CD4-positive, alpha-beta T cell treated with Interleukin-2 at 100 ng/mL for 4 hours (primary cell): ENCODE measurements around the gene NACC2.

Experiments
- DNase-seq: peaks from one replicate; pipeline ENCODE4 v3.0.0-alpha.2; 2020; ENCODE audit warnings: low spot score

NACC2 gene

DNA sequence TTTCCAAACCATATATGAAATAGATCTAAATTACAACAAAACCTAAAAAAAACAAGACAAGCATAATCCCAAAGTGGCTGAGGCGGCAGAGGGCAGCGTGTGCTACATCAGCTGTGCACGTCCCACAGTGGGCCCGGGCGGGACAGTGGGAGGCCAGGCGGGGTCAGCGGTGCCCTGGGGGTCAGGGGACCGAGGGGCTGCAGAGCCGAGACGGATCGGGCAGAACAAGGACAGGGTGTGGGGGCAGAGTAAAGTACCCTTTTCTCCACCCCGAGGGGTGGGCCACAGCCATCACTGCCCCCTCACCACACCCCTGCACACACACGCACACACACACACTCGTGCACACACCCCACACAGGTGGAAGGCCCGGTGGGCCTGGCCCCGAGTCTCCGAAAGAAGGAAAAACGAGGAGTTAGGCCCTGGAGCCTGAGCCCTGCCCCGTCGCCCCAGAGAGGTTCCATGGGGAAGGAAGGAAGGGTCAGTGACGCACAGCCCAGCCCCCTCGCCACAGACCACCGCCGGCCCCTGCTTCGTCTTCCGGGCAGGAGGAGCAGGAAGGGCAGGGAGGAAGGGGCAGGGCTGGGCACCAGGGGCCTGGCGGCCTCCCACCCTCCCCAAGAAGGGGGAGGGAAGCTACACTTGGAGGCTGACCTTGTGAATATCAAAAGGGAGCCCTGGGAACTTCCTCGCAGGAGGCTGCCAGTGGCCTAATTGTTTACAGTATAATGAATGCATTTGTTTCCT, 84.3 kb downstream of the NACC2 start:
- no peak for DNase-seq

DNA sequence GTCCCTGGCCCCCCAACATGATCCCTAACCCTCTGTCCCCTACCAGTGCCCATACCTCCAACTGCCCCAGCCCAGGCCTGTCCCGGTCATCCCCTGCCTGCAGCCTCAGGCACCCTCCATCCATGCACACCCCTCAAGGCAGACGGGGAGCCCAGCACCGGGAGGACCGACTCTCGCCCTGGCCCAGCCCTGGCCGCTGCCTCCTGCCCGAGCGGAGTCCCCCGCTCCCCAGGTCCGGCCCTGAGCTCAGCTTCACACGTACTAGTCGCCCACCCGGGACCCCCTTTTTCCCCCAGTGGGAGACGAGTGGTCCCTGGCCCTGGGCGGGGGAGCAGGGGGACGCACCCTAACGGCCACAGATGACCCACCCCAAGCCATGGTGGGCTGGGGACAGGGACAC, 84.9 kb downstream of the NACC2 start:
- DNase-seq, result no peak

DNA sequence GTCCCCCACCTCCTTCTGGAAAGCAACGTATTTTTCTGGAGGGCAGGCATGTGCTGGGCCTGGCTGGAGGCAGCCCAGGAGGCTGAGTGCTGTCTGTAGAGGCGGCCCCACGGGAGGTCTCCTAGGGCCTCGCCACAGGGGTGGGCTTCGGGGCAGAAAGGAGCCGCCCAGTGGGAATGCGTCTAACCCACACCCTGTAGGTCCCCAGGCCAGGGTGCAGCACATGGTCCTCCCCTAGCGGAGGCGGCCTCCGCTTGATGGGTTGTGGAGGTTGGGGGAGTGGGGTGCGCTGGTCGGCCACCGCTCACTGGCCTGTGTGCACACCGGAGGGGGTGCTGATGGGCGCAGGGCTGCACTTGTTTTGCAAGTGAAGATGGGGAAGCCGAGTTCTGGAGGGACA, 85.6 kb downstream of the NACC2 start:
- no peak for DNase-seq

DNA sequence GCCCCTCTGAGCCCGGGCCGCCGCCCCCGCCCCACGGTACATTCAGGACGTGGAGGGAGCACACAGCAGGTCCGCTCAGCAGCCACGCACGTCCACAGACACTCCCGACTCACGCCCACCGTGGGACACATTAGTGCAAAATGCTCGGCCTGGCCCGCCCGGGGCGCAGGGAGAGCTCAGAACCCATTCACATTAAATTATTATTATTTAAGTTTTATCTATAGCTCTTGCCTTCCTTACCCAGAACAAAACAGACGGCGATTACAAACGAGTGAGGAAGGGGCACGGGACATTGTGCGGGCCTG, 86.4 kb downstream of the NACC2 start:
- no peak for DNase-seq

DNA sequence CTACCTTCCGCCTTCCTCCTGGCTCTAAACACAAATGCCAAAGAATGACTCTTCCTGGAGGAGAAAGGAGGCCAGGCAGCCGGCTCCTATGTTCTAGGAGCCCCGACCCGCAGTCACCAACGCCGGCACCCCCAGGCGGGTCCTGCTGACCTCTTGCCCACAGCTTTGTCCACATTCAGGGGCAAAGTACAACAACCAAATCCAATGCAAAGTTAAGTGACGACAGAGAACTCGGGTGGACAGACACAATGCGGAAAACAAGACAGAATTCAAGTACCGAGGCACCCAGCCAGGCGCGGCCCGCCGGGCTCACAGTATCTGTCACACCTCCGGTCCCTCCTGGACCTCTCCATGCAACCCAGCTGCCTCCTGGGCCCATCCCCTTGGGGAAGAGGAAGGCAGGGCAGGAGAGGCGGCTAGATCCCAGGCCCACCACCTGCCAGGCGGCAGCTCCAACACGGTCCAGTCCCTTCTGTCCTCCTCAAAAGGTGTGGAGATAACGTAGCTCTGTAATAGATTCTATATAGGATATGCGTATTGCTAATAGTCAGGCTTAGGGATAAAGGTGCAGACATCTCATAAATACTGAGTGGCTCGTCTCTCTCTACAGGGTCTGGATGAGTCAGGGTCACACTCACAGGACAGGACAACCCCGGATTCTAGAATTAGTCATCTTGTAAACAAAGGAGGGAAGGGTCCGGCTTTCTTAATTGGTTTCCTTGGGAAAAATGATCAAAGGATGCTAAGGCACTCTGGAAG, 87.0 kb downstream of the NACC2 start:
- no peak for DNase-seq

DNA sequence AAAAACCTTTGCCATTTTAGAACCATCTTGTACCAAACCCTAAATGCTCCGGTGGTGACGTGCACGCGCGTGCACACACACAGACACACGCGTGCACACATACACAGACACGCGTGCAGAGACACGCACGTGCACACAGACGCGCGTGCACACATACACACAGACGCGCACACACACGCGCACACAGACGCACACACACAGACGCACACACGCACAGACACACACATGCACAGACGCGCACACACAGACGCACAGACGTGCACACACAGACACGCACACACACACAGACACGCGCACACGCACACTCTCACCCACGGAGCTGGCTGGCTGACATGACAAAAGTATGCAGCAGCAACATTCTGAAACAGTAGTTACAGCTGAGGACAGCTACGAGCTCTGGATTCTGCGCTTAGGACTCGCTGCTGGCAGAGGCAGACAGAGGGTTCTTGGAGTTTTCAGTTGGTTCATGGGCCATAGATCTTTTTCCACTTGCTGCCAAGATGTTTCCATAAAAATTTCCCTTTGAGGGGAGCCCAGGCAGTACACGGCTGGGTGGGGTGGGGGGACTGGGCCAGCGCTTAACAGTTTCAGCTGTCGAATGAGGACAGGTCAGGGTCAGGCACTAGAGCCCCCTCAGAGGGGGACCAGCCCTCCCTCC, 87.7 kb downstream of the NACC2 start:
- DNase-seq, result no peak

DNA sequence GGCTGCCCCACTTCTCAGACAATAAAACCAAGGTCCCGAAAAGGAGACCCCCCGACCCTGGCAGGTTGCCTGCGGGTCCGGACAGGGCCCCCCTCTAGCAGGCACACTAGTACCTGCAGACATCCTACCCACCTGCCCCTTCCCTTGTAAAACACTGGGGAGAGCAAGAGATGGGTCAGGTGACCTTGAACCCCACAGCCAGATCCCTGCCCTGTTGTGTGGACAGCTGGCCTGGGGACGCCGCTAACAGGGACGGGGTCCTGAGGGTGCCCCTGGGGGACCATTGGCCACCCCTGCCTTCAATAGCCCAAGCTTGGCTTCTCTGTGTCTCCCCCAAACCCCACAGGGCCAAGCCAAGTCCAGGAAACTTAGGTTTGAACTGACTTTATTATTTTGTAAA, 88.9 kb downstream of the NACC2 start:
- DNase-seq, result no peak

DNA sequence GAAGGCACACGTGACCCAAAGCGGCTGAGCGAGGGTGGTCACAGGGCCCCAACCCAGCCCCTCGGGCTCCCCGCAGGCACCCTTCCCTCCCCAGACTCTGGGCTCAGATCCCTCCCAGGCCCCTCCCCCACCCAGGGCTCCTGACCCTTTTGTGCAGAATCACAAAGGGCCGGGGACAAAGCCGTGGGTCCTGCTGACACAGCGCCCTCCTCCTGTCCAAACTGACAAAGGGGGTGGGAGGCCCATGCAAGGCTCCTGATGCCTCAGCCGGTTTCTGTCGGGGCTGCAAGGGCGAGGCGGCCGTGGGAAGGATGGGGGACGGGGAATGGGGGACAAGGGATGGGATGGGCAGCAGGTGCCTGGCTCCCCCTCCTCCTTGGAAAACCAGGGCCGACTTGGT, 90.4 kb downstream of the NACC2 start:
- DNase-seq, result no peak

DNA sequence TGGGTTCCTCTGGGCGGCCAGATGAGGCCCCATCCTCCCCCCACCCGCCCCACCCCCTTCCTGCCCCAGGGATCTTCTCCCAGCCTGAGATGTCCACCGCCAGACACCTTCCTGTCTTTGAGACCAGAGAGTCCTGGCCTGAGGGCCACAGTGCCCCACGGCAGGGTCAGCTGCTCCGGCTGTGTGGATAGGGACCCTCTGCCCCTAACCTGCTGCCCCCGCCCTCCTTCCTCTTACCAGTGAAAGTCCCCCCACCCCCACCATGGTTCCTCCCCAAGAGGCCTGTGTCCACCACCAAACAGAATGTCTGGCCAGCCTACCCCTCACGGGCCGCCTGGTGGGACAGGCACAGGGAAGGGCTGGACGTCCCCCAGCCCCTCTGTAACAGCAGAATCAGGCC, 90.9 kb downstream of the NACC2 start:
- DNase-seq, result no peak

DNA sequence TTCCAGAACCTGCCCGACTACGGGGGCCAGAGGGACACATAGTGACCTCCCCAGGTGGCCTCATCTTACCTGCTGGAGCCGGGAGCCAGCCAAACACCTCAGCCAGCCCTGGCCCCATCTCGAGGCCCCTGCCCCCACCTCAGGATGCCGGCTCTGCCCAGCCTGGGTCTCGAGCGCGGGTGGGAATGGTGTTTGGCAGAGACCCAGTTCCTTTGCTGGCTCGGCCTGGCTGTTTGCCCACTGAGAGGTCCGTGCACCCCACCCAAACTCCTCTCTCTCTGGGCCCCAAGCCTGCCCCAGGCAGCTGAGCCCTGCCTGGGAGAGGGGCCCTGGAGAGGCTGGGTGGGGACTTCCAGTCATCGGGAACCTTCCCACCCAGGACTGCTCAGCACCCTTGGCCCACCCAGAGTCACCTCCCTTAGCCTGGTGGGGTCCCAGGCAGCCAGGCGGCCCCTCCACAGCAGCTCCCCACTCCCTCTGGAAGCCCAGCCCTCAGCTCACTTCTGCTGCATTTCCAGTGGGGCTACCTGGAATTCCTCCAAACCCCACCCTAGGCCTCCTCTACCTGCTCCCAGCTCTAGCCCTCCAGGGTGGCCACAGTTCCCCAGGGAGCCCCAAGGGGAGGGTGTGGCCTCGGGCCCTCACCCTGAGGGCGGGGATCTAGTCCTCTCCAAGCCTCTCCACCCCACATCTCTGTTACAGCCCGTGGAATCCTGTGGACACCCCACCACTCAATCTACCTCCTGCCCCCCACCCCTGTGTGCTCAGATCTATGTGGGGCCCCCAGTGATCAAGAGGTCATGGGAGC, 91.5 kb downstream of the NACC2 start:
- DNase-seq, result no peak

DNA sequence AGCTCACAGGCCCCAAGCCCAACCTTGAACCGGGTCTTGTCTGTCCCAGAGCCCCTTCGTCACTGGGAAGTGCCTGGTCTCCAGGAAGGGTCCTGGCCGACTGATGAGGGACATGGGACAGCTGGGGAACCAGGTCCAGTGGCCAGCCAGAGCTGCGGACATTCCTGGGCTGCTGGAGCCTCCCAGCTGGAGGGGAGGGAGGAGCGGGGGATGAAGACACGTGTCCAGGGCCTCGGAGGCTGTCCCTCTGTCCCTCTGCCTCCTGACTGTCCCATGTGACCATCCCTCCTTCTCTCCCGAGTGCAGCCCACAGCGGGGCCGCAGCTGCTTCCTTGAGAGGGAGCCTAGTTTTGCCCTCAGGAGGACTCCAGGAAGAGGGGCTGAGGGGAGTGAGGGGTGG, 92.2 kb downstream of the NACC2 start:
- DNase-seq, result no peak

DNA sequence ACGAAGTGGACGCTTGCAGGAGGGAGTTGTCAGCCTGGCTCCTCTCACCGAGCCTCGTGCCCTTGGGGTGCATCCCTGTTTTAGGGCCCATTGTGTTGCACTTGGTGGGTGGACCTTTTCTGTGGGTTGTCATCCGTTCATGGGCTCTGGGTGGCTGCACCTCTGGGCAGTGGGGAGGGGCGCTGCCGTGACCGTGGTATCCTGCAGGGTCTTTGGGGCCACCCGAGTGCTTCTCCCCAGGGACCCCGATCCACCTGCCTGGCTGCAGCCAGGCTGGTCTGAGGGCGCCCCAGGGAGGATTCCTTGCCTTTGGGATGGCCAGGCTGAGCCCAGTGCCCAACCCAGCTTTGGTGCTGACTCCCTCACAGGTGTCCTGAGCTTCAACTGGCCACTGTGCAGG, 92.9 kb downstream of the NACC2 start:
- no peak for DNase-seq

DNA sequence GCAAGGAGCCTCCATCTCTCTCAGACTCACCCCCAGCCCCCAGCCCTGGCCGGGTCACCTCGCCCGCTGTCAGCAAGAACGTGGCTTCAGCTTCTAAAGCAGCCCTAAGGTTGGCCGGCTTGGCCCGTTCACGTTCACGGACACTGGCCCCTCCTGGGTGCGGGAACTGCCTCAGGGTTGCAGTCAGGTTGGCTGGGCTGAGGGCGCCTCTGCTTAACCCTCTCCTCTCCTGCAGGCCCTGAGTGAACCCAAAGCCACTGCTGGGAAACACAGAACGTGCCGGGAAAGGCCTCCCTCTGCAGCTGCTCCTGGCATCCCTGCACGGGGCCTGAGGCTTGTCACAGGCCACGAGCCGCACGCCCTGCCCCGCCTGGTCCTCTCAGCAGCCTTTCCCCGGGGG, 93.9 kb downstream of the NACC2 start:
- DNase-seq, result no peak

DNA sequence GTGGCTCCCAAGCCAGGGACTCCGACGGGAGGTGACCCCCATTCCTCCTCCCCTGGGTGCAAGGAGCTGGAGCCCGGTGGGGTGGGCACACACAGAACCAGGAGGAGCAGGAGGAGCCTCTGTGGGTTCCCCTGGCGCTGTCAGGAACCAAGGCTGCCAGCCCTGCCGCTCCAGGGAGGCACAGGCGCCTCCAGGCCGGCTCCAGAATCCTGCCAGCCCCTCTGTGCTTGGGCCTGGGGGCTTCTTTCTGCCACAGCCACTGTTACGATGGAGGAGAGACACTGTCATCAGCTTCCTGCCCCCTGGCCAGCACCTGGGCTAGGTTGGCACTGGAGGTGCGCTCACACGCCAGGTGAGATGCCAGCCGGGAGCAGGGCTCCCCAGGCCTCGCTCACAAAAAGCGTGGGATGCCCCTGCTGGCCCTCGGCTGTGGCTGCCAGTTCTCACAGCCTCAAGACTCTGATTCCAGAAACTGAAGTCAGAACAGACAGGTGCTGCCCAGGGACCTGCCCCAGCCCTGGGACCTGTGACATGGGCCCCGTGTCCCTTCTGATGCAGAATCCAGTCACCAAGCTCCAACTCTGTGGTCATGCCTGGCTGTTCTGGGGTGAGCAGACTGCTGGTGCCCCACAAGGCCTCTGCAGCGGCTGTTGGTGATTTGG, 96.5 kb downstream of the NACC2 start:
- no peak for DNase-seq

DNA sequence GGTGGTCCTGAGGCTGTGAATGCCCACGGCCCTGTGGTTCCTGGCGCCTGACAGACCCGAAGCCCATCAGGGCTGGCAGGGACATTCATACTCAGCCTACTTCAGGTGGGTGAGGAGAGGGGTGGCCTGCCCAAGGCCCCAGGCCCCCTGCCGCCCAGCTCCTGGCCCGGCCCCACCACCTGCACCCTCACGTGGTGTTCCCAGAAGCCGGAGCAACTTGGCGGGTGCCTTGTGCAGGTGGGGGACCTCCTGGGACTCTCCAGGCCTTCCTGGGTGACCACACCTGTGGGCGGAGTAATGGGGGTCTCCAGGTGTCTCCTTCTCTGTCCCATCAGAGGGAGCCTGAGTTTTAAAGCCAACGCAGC, 97.1 kb downstream of the NACC2 start:
- DNase-seq, result no peak

DNA sequence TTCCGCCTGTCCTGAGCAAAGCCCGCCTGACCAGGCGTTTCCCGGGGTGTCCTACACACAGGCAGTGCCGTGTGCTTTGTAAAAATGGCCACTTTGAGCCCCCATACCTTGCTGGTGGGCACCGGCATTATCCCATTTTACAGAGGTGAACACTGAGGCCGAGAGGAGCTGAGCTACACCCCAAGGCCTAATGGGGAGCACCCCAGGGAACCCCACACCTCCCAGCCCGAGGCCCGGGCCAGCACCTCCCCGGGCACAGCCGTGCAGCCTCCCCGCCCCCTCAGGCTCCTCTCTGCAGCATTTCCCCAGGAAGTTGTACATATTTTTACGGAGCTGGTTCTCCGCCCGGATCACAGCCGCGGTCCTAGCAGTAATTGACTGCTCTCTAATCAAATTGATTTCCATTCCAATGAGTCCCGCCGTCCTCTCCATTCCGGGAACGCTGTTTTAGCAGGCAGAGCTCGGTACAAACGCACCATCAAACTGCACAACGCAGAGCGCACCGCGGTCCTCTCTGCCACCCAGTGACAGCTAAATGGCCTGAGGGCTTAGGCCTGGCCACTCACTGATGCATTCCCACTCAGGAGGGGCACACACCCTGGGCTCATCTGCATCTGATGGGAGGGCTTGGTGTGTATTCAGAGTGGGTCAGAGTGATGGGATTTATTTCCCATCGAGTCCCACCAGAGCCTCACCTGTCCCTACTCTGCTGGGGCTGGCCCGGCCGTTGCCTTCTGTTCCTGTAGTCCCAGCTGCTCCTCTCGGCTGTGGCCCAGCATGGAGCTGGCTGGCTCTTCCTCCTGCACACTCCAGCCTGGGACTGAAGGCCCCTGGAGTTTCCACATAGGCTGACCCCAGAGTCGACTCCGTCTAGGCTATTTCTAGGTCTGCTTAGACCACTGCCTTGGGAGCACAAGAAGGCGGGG, 97.7 kb downstream of the NACC2 start:
- no peak for DNase-seq

DNA sequence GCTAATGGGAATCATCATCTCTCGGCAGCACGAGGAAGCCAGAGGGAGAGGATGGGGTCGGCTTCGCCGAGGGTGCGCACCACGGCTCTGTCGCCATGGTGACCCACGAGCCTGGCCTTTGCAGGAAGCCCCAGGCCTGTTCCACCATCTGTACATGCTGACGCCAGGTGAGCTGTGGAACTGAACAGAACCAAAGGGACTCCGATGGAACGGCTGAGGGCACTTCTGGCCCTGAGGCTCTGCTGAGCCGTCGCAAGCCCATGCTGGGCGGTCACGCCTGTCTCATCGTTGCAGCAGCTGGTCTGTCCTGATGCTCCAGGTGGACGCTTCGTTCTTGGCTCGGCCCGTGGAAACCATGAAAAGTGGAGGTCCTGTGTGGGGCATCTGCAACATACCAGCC, 99.3 kb downstream of the NACC2 start:
- DNase-seq, result no peak

DNA sequence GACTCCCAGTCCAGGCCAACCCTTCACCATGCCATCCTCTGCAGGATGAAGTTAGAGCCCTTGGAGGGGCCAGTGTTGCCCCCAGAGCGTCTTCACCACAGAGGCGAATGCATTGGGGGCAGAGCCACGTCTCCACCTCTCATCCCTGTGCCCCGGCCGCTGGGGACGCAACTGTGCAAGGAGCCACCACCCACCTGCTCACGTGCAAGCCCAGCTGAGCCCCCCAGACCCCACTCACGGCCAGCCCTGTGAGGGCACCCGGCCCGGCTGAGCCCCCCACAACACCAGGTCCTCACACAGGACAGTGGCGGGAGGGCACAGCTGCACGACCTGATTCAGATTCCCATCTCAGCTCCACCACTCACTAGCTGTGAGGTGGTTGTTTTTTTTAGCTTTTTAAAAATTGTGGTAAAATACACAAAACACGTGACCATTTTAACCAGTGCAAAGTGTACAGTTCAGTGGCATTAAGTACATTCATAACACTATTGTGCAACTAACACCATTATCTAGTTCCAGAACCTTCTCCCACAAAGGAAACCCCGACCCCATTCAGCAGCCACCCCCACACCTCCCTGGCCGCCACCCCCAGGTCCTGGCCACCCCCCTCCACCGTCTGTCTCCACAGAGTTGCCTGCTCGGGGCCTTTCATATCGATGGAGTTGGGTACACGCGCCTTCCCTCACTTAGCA, 100.4 kb downstream of the NACC2 start:
- no peak for DNase-seq

DNA sequence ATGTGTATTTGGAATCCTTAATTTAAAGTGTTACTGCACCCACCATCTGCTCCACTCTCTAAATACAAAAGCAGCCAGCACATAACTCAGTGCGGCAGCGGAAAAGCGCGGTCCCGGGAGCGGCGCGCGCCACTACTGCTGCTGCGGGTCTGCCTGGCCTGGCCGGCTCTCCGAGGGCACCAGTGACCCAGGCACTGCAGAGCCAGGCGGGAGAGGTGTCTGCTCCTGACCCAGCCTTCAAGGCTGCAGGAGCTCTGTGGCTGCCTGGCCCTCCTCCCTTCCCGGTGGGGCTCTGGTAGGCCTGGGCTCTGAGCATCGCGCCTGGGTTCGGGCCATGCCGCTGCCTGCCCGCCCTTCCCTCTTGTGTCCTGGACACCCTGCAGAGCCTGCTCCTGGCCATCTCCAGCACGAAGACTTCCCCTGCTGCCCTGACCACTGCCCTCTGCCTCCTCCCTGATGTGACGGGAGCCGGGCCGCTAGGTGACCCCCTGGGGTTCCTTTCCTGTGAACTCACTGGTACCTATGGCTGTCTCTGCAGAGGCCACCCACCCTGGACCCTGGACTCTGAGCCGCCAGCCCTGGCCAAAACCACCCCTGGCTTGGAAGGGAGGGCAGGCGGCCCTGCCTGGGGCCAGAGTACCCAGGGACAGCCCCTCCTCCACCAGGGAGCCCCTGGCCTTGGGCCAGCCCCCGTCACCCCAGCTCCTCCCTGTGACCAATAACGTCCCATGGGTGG, 101.2 kb downstream of the NACC2 start:
- no peak for DNase-seq

DNA sequence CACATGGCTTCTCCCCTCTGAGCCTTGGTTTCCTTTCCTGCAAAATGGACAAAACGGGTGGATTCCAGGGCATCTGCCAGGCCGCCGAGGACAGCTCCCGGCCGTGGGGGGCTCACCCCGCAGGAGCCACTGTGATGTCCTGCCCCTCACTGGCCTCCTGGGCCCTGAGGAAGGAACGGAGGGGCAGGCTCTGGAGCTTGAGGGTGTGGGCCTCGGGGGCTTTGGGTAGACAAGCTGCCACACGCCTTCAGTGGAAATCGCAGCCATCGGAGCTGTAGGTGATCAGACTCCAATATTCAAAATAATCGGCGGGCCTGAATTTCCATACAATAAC, 101.7 kb downstream of the NACC2 start:
- DNase-seq, result no peak
